K562 (cell line): Measurements from ENCODE around the gene NYAP1. TPM values are rescaled to one million over a fixed set of nuclear protein-coding genes. Genes with fewer than 3 reads are reported as not detected.

Source experiments
- ATAC-seq: fragments of 200-7000 bp; cut with Tn5 transposase; 3 replicates; pipeline ENCODE4 v1.9.1; 2020; ENCODE audit warnings: moderate library complexity
- BruUV-seq: library from RNA; stranded (reverse); fragments of 400-500 nt; replicated peaks from 2 replicates; lab custom pipeline; 2021; lab: Mats Ljungman, UMichigan
- CTCF ChIA-PET: fragments of 300-600 bp; formaldehyde crosslinking; extraction: SDS; loops from one replicate; lab custom pipeline; 2021; ENCODE audit warnings: low intra/inter-chr PET ratio; lab: Yijun Ruan, JAX
- POLR2A ChIA-PET: fragments of 300-600, 350-650 bp; sonication (Branson Sonifier 250); formaldehyde crosslinking; extraction: SDS; loops from one replicate; lab custom pipeline; 2021; ENCODE audit warnings: antibody characterized with exemption, inconsistent platforms; lab: Yijun Ruan, JAX
- DNase-seq, 4 experiments: peaks; one replicate each; pipeline versions ENCODE4 v3.0.0 to v3.0.0-alpha.2; 2011 to 2018; ENCODE audit warnings: low spot score in 3 of 4, mixed read lengths in 3 of 4; ENCODE audit errors: extremely low read depth in 1 of 4
- FAIRE-seq: peaks from 2 replicates; lab custom pipeline; 2011; peaks lifted over from hg19 to GRCh38; lab: Jason Lieb, UNC
- H2AFZ ChIP-seq: 2 replicates; pipeline ENCODE4 v1.6.0; 2011; ENCODE audit warnings: low read depth, low read length, control low read depth, inconsistent platforms
- H3K27ac ChIP-seq: fragments of 200-600 bp; 3 replicates; pipeline ENCODE4 v1.8.0; 2011; ENCODE audit warnings: low read depth, mild to moderate bottlenecking, control low read depth, inconsistent platforms, low read length, moderate library complexity, mixed read lengths; ENCODE audit errors: extremely low read depth
- H3K27me3 ChIP-seq, 2 experiments: fragments of 300-600 bp in 1 of 2; 2 replicates in 1 of 2; 3 replicates in 1 of 2; pipeline versions ENCODE4 v1.6.0 to v1.8.0; 2011; ENCODE audit warnings: inconsistent platforms in 2 of 2, low read length in 2 of 2, mild to moderate bottlenecking in 1 of 2, mixed read lengths in 1 of 2, moderate library complexity in 1 of 2; ENCODE audit not compliant: control insufficient read depth in 2 of 2, insufficient read depth in 2 of 2
- H3K36me3 ChIP-seq: fragments of 300-600 bp; 3 replicates; pipeline ENCODE4 v1.8.0; 2011; ENCODE audit warnings: mild to moderate bottlenecking, low read length, inconsistent platforms; ENCODE audit not compliant: control insufficient read depth, insufficient read depth
- H3K4me1 ChIP-seq, 2 experiments: fragments of 200-600 bp in 1 of 2; replicated peaks in 1 of 2; 2 replicates in 1 of 2; 3 replicates in 1 of 2; pipeline versions ENCODE4 v1.5.1 to v1.8.0; 2011; ENCODE audit warnings: inconsistent platforms in 2 of 2, low read length in 2 of 2, mild to moderate bottlenecking in 1 of 2, mixed read lengths in 1 of 2, moderate library complexity in 1 of 2; ENCODE audit not compliant: control insufficient read depth in 2 of 2, insufficient read depth in 2 of 2
- H3K4me2 ChIP-seq: 2 replicates; pipeline ENCODE4 v1.6.1; 2011; ENCODE audit warnings: low read length, control low read depth, inconsistent platforms, mixed read lengths; ENCODE audit not compliant: insufficient read depth
- H3K4me3 ChIP-seq: fragments of 200-600 bp; sonication (generic), shearing (Covaris generic); 2 replicates; pipeline ENCODE4 v1.5.1; 2016; ENCODE audit warnings: control low read depth, inconsistent platforms
- H3K79me2 ChIP-seq: fragments of 200-600 bp; 3 replicates; pipeline ENCODE4 v1.8.0; 2011; ENCODE audit warnings: low read length, inconsistent platforms; ENCODE audit not compliant: control insufficient read depth, insufficient read depth
- H3K9ac ChIP-seq, 2 experiments: 2 replicates each; pipeline versions ENCODE4 v1.6.0 to v1.6.1; 2011; ENCODE audit warnings: low read depth in 2 of 2, low read length in 2 of 2, control low read depth in 1 of 2, inconsistent platforms in 1 of 2, mild to moderate bottlenecking in 1 of 2, mixed read lengths in 1 of 2; ENCODE audit not compliant: insufficient read depth in 1 of 2
- H3K9me1 ChIP-seq: one replicate; pipeline ENCODE4 v1.6.0; 2011; ENCODE audit warnings: inconsistent platforms, mild to moderate bottlenecking, low read length, moderate library complexity; ENCODE audit not compliant: control insufficient read depth, insufficient read depth
- H3K9me3 ChIP-seq: replicated peaks from 2 replicates; pipeline ENCODE4 v1.5.1; 2011; ENCODE audit warnings: low read depth, low read length, inconsistent platforms; ENCODE audit not compliant: control insufficient read depth, insufficient read depth
- H4K20me1 ChIP-seq: replicated peaks from 2 replicates; pipeline ENCODE4 v1.6.1; 2011; ENCODE audit warnings: low read length, inconsistent platforms, mixed read lengths; ENCODE audit not compliant: control insufficient read depth, insufficient read depth
- CCNT2 ChIP-seq: IDR thresholded peaks from 2 replicates; pipeline ENCODE4 v1.6.1; 2011; ENCODE audit warnings: borderline replicate concordance, low read depth, mild to moderate bottlenecking, moderate library complexity, mixed read lengths, low read length; ENCODE audit not compliant: insufficient read length; ENCODE audit errors: extremely low read depth
- CHD2 ChIP-seq: IDR thresholded peaks from 2 replicates; pipeline ENCODE4 v1.6.1; 2011; ENCODE audit warnings: low read depth, low read length
- E2F4 ChIP-seq: sonication (generic); formaldehyde crosslinking; IDR thresholded peaks from 2 replicates; pipeline ENCODE4 v1.8.0; 2022; ENCODE audit warnings: mild to moderate bottlenecking, low read depth, missing genetic modification reagents
- ELF1 ChIP-seq: fragments of 200-800 bp; sonication (Bioruptor generic); IDR thresholded peaks from 2 replicates; pipeline ENCODE4 v1.6.1; 2016; ENCODE audit warnings: missing genetic modification characterization, missing compliant biosample characterization
- ESRRA ChIP-seq: fragments of 450-650 bp; IDR thresholded peaks from 2 replicates; pipeline ENCODE4 v1.6.1; 2014; ENCODE audit warnings: low read depth, mild to moderate bottlenecking, moderate library complexity, borderline replicate concordance
- MAFG ChIP-seq: fragments of 450-650 bp; conservative IDR thresholded peaks from 2 replicates; pipeline ENCODE4 v1.6.1; 2016; ENCODE audit warnings: missing genetic modification characterization, missing compliant biosample characterization
- MECOM ChIP-seq: fragments of 250-450 bp; sonication (Bioruptor Pico); IDR thresholded peaks from 2 replicates; pipeline ENCODE4 v1.8.0; 2022; ENCODE audit warnings: inconsistent platforms
- SMAD3 ChIP-seq: fragments of 450-650 bp; formaldehyde crosslinking; conservative IDR thresholded peaks from 2 replicates; pipeline ENCODE4 v1.4.0; 2020; ENCODE audit warnings: mild to moderate bottlenecking
- SMARCE1 ChIP-seq: fragments of 450-650 bp; IDR thresholded peaks from 2 replicates; pipeline ENCODE4 v1.7.1; 2016; ENCODE audit warnings: mild to moderate bottlenecking
- SRSF3 ChIP-seq: fragments of 200-400 bp; formaldehyde crosslinking; IDR thresholded peaks from 2 replicates; pipeline ENCODE4 v1.6.1; 2016; ENCODE audit warnings: mild to moderate bottlenecking, low read length, moderate library complexity; ENCODE audit not compliant: insufficient read depth
- ZNF121 ChIP-seq: sonication (generic); formaldehyde crosslinking; conservative IDR thresholded peaks from 2 replicates; pipeline ENCODE4 v1.8.0; 2022; ENCODE audit warnings: missing genetic modification reagents
- ZNF280A ChIP-seq: fragments of 450-650 bp; IDR thresholded peaks from 2 replicates; pipeline ENCODE4 v1.6.1; 2018; ENCODE audit warnings: mild to moderate bottlenecking, low read depth; ENCODE audit not compliant: partially characterized antibody
- ZNF41 ChIP-seq: fragments of 250-450 bp; sonication (Bioruptor Pico); conservative IDR thresholded peaks from 2 replicates; pipeline ENCODE4 v1.4.0; 2020; ENCODE audit warnings: mild to moderate bottlenecking
- ZNF717 ChIP-seq: fragments of 250-450 bp; sonication (Bioruptor Pico); IDR thresholded peaks from 2 replicates; pipeline ENCODE4 v1.5.0; 2021
- WGBS: fragments of 100-300 bp; shearing (Covaris generic); methylation state at CpG from one replicate; pipeline ENCODE4 v1.1.6; 2016; ENCODE audit warnings: low coverage, mixed read lengths; ENCODE audit not compliant: insufficient coverage; ENCODE audit errors: missing lambda C conversion rate; 5-methylcytosine and 5-hydroxymethylcytosine counted together
- in situ Hi-C: fragments of 300-500 bp; cut with MboI; formaldehyde crosslinking; loops from 4 replicates; pipeline ENCODE4 v1.15.0; 2018; ENCODE audit warnings: inconsistent platforms, mixed read lengths
- intact Hi-C: fragments of 100-400 bp; cut with micrococcal nuclease; formaldehyde crosslinking; loops from 2 replicates; pipeline ENCODE4 v1.14.2; 2022
- polyA plus RNA-seq, 8 experiments: library from polyadenylated mRNA; depleted of rRNA in 4 of 8; stranded (reverse) in 5 of 8; unstranded in 3 of 8; fragments of >200 nt; fragmentation: Nextera tagmentation in 2 of 8; fragmentation: Illumina TruSeq in 1 of 8; extraction: Ambion mirVana in 2 of 8; extraction: Trizol in 1 of 8; gene quantifications; 2 replicates each; pipeline versions ENCODE4 v1.2.1 to v1.2.3, GENCODE V29; 2011 to 2014; ENCODE audit warnings: inconsistent platforms in 1 of 8, missing spikeins in 1 of 8
- total RNA-seq, 7 experiments: library from RNA; depleted of rRNA in 6 of 7; stranded (reverse); fragments of >200 nt in 6 of 7; fragmentation: Illumina TruSeq in 2 of 7; extraction: Trizol in 2 of 7; gene quantifications; 2 replicates each; pipeline versions ENCODE4 v1.2.1 to v1.2.3, GENCODE V29; 2011 to 2021; ENCODE audit warnings: low replicate concordance in 1 of 7

NYAP1 gene
- total and polyA plus RNA-seq, 9 of the 15 experiments (the other 6 are each of a cell fraction or from before 2014, with no cell fraction given): 0.11 to 0.88 (median 0.22) TPM; not detected in 2

GRCh38 chr7:100490483-100491191 lies 6.9 kb downstream of the NYAP1 start (continued):
- TF ChIP-seq ZNF717 (CRISPR knock-in tag) (no peak), CCNT2 (no peak), SMAD3 (CRISPR knock-in tag) (no peak), SMARCE1 (no peak), ZNF41 (CRISPR knock-in tag) (no peak), ELF1 (no peak), SRSF3 (no peak), ZNF280A (no peak)
- TF ChIP-seq, all 486 proteins: peak for 0

GRCh38 chr7:100491192-100491578 lies 7.5 kb downstream of the NYAP1 start:
- Histone ChIP-seq H3K36me3 (no peaks in the 10 kb centered on the region), H3K4me1 (peaks cover 4 to 46% of the 10 kb centered on the region in 2 experiments; a peak in 3 of 5 replicates), H3K27me3 (no peaks in the 10 kb centered on the region), H3K4me2 (no peak overlapping the region), H3K79me2 (no peaks in the 10 kb centered on the region), H4K20me1 (no peaks in the 10 kb centered on the region), H3K9me1 (no peaks in the 10 kb centered on the region), H2AFZ (no peak overlapping the region), H3K4me3 (no peak overlapping the region), H3K9ac (no peak overlapping the region), H3K9me3 (no peaks in the 10 kb centered on the region), H3K27ac (no peak overlapping the region)
- DNase-seq (no peak), ATAC-seq (no peak), FAIRE-seq (no peak)
- WGBS: 71% methylated on average over 5 of the region's 5 CpGs
- no TSS peak for BruUV-seq
- in situ Hi-C loops (no loop called here), intact Hi-C loops (no loop called here)
- POLR2A ChIA-PET: interaction anchor here (0.6 kb wide), 1 partner anchor 1364 kb away, joined by 4 read pairs; no protein-coding TSS in a partner anchor
- CTCF ChIA-PET: no interaction called here
- no peak for TF ChIP-seq MECOM
- TF ChIP-seq CHD2: no peak
- no peak for TF ChIP-seq ESRRA
- no peak for TF ChIP-seq E2F4 (CRISPR knock-in tag)
- TF ChIP-seq MAFG: no peak
- TF ChIP-seq ZNF121: peak; percentile 70; the same call in 1 of the 2 replicates
